Right lobe of liver (tissue), 4 donors: Measurements from ENCODE around the gene PPM1B.

Experiments
- CTCF ChIP-seq, 4 donors: fragments of 200-600 bp in 3 of 4; fragments of 450-650 bp in 1 of 4; IDR thresholded peaks; one replicate each; pipeline versions ENCODE4 v1.5.1 to v1.8.0; 2016 to 2022; ENCODE audit warnings: antibody characterized with exemption in 4 of 4, mild to moderate bottlenecking in 2 of 4
- POLR2A ChIP-seq: fragments of 450-650 bp; IDR thresholded peaks from one replicate; pipeline ENCODE4 v1.6.1; 2017; ENCODE audit warnings: antibody characterized with exemption, mild to moderate bottlenecking
- donor health status: DM: no; HTN: no; CAD: no.
- donor health status: DM: no; HTN: no; CAD: no.
- donor health status: DM: no; HTN: yes; CAD: no.

DNA sequence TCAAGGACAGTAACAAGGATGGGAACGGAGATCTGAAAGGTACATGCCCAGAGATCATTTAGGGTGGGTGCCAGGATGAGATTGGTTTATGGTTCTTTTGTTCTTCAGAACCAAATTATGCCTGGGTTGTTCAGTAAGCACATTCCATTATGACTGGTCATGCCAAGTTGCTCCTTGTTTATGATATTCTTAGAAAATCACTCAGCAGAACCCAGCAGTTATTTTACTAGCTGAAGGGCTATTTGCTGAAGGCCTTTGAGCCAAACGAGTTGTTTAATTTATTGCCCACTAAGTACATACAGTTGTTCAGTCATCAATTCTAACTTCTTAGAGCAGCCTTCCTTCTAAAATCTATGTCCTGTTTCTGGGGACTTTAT is 107.2 kb downstream of the PPM1B start:
- TF ChIP-seq CTCF (IDR thresholded peaks at IDR 0.05) (no peak), POLR2A (no peak)
